ENCODE data around the gene ZNF511.
A peak's percentile ranks its signal among the peaks of the same experiment; 100 is the strongest.

Gene ZNF511

GRCh38 chr10:133277277-133277992, 31.3 kb upstream of the ZNF511 start:
- Histone ChIP-seq H2AFZ (ENCODE audit: low read depth, low read length, severe bottlenecking) (no peak overlapping the region), H3K4me2 (ENCODE audit: low read depth, low read length, poor library complexity, severe bottlenecking) (no peak overlapping the region), H3K79me2 (ENCODE audit: insufficient read depth, low read length) (no peaks in the 10 kb centered on the region), H3K27ac (ENCODE audit: low read depth, low read length) (no peak overlapping the region), H4K20me1 (ENCODE audit: low read depth, low read length) (no peaks in the 10 kb centered on the region), H3K4me3 (ENCODE audit: insufficient read depth, low read length, poor library complexity, severe bottlenecking) (no peak overlapping the region), H3K9me3 (ENCODE audit: insufficient read depth, low read length) (no peaks in the 10 kb centered on the region), H3K9me2 (replicated peaks; ENCODE audit: insufficient read depth, low read length) (no peaks in the 10 kb centered on the region), H3K9ac (ENCODE audit: low read length) (no peak overlapping the region), H3K27me3 (ENCODE audit: low read length) (no peaks in the 10 kb centered on the region), H3F3A (ENCODE audit: insufficient read depth) (no peaks in the 10 kb centered on the region), H3K36me3 (ENCODE audit: low read length) (no peaks in the 10 kb centered on the region)
- TF ChIP-seq EZH2phosphoT487 (conservative IDR thresholded peaks at IDR 0.05; ENCODE audit: low read length): no peak
- TF ChIP-seq CTCF (IDR thresholded peaks at IDR 0.05; ENCODE audit: insufficient read depth, low read length, poor library complexity, severe bottlenecking): no peak

GRCh38 chr10:133277993-133278576, 30.6 kb upstream of the ZNF511 start:
- 0 out of 2 replicates have a peak overlapping the region, but pooled peaks have one; percentile 12 for H3K27ac ChIP-seq (ENCODE audit: low read depth, low read length)
- H3K4me2 ChIP-seq (ENCODE audit: low read depth, low read length, poor library complexity, severe bottlenecking): no peak overlapping the region
- H3K36me3 ChIP-seq (ENCODE audit: low read length): no peaks in the 10 kb centered on the region
- no peaks in the 10 kb centered on the region for H3K9me3 ChIP-seq (ENCODE audit: insufficient read depth, low read length)
- H3K79me2 ChIP-seq (ENCODE audit: insufficient read depth, low read length): no peaks in the 10 kb centered on the region
- H3K9me2 ChIP-seq (replicated peaks; ENCODE audit: insufficient read depth, low read length): no peaks in the 10 kb centered on the region
- no peak overlapping the region for H3K9ac ChIP-seq (ENCODE audit: low read length)
- H3K4me3 ChIP-seq (ENCODE audit: insufficient read depth, low read length, poor library complexity, severe bottlenecking): no peak overlapping the region
- no peaks in the 10 kb centered on the region for H3K27me3 ChIP-seq (ENCODE audit: low read length)
- H2AFZ ChIP-seq (ENCODE audit: low read depth, low read length, severe bottlenecking): no peak overlapping the region
- no peaks in the 10 kb centered on the region for H3F3A ChIP-seq (ENCODE audit: insufficient read depth)
- TF ChIP-seq CTCF (IDR thresholded peaks at IDR 0.05; ENCODE audit: insufficient read depth, low read length, poor library complexity, severe bottlenecking) (no peak), EZH2phosphoT487 (conservative IDR thresholded peaks at IDR 0.05; ENCODE audit: low read length) (no peak)
- H4K20me1 ChIP-seq (ENCODE audit: low read depth, low read length): no peaks in the 10 kb centered on the region

- no peak overlapping the region for H3K4me2 ChIP-seq (ENCODE audit: low read depth, low read length, poor library complexity, severe bottlenecking)
Observed at GRCh38 chr10:133278577-133279265, 30.0 kb upstream of the ZNF511 start.

More at GRCh38 chr10:133278577-133279265, 30.0 kb upstream of the ZNF511 start:
- Histone ChIP-seq H4K20me1 (ENCODE audit: low read depth, low read length) (no peaks in the 10 kb centered on the region), H3K9ac (ENCODE audit: low read length) (no peak overlapping the region), H3K27me3 (ENCODE audit: low read length) (no peaks in the 10 kb centered on the region), H3K9me3 (ENCODE audit: insufficient read depth, low read length) (no peaks in the 10 kb centered on the region), H3K79me2 (ENCODE audit: insufficient read depth, low read length) (no peaks in the 10 kb centered on the region), H3K36me3 (ENCODE audit: low read length) (no peaks in the 10 kb centered on the region), H2AFZ (ENCODE audit: low read depth, low read length, severe bottlenecking) (no peak overlapping the region), H3K4me3 (ENCODE audit: insufficient read depth, low read length, poor library complexity, severe bottlenecking) (no peak overlapping the region), H3F3A (ENCODE audit: insufficient read depth) (no peaks in the 10 kb centered on the region), H3K9me2 (replicated peaks; ENCODE audit: insufficient read depth, low read length) (no peaks in the 10 kb centered on the region), H3K27ac (ENCODE audit: low read depth, low read length) (0 out of 2 replicates have a peak overlapping the region, but pooled peaks have one; percentile 12)
- TF ChIP-seq EZH2phosphoT487 (conservative IDR thresholded peaks at IDR 0.05; ENCODE audit: low read length): no peak
- no peak for TF ChIP-seq CTCF (IDR thresholded peaks at IDR 0.05; ENCODE audit: insufficient read depth, low read length, poor library complexity, severe bottlenecking)

Data from SU-DHL-6 (cell line).